IMR-90 (cell line): ENCODE data around the gene FRMPD4. TPM values are rescaled to one million over a fixed set of nuclear protein-coding genes. Genes with fewer than 3 reads are reported as not detected.

Experiments used
- ATAC-seq: fragments of 200-7000 bp; cut with Tn5 transposase; 2 replicates; pipeline ENCODE4 v1.9.1; 2020; ENCODE audit warnings: low read depth, mild to moderate bottlenecking, moderate library complexity
- BruUV-seq: library from RNA; stranded (reverse); fragments of 400-500 nt; replicated peaks from 2 replicates; lab custom pipeline; 2021; lab: Mats Ljungman, UMichigan
- CTCF ChIA-PET: fragments of 300-600 bp; formaldehyde crosslinking; extraction: SDS; loops from one replicate; lab custom pipeline; 2021; ENCODE audit warnings: antibody characterized with exemption; lab: Yijun Ruan, JAX
- POLR2A ChIA-PET: fragments of 300-600 bp; sonication (Branson Sonifier 250); formaldehyde crosslinking; loops from one replicate; lab custom pipeline; 2022; ENCODE audit warnings: antibody characterized with exemption; ENCODE audit not compliant: unreplicated experiment; lab: Charles Lee
- DNase-seq: peaks from one replicate; pipeline ENCODE4 v3.0.0; 2013
- H2AFZ ChIP-seq: replicated peaks from 2 replicates; pipeline ENCODE3; 2013; ENCODE audit warnings: low read length, mild to moderate bottlenecking; ENCODE audit not compliant: poor library complexity
- H2AK5ac ChIP-seq: 2 replicates; pipeline ENCODE4 v1.6.1; 2013; ENCODE audit warnings: low read depth, low read length, inconsistent platforms
- H2AK9ac ChIP-seq: replicated peaks from 2 replicates; pipeline ENCODE3; 2013; ENCODE audit warnings: mild to moderate bottlenecking, low read depth, low read length, moderate library complexity; ENCODE audit not compliant: poor library complexity
- H2BK120ac ChIP-seq: 2 replicates; pipeline ENCODE4 v1.6.1; 2013; ENCODE audit warnings: low read depth, low read length, inconsistent platforms
- H2BK15ac ChIP-seq: 3 replicates; pipeline ENCODE4 v1.6.1; 2013; ENCODE audit warnings: low read depth, low read length, inconsistent platforms
- H2BK20ac ChIP-seq: 2 replicates; pipeline ENCODE4 v1.6.1; 2013; ENCODE audit warnings: low read depth, mild to moderate bottlenecking, inconsistent platforms, low read length, moderate library complexity
- H2BK5ac ChIP-seq: 2 replicates; pipeline ENCODE4 v1.6.1; 2013; ENCODE audit warnings: mild to moderate bottlenecking, low read depth, low read length, inconsistent platforms; ENCODE audit not compliant: poor library complexity, severe bottlenecking
- H3K14ac ChIP-seq: replicated peaks from 2 replicates; pipeline ENCODE4 v1.6.1; 2013; ENCODE audit warnings: low read depth, low read length, inconsistent platforms
- H3K18ac ChIP-seq: 2 replicates; pipeline ENCODE4 v1.6.1; 2013; ENCODE audit warnings: low read depth, low read length, control low read depth
- H3K23ac ChIP-seq: 2 replicates; pipeline ENCODE4 v1.6.1; 2013; ENCODE audit warnings: low read depth, low read length, inconsistent platforms
- H3K27ac ChIP-seq: 2 replicates; pipeline ENCODE4 v1.5.1; 2013; ENCODE audit warnings: mild to moderate bottlenecking, control low read depth, low read length; ENCODE audit not compliant: insufficient read depth
- H3K27me3 ChIP-seq: 2 replicates; pipeline ENCODE4 v1.6.1; 2013; ENCODE audit warnings: low read length; ENCODE audit not compliant: control insufficient read depth, insufficient read depth
- H3K36me3 ChIP-seq: 2 replicates; pipeline ENCODE4 v1.6.1; 2013; ENCODE audit warnings: low read length, mixed read lengths; ENCODE audit not compliant: control insufficient read depth, insufficient read depth
- H3K4ac ChIP-seq: 2 replicates; pipeline ENCODE4 v1.6.1; 2013; ENCODE audit warnings: low read depth, low read length, inconsistent platforms
- H3K4me1 ChIP-seq: 2 replicates; pipeline ENCODE4 v1.6.1; 2013; ENCODE audit warnings: low read length, mixed read lengths; ENCODE audit not compliant: control insufficient read depth, insufficient read depth
- H3K4me2 ChIP-seq: 2 replicates; pipeline ENCODE4 v1.6.1; 2013; ENCODE audit warnings: low read depth, mild to moderate bottlenecking, control low read depth, low read length, moderate library complexity
- H3K4me3 ChIP-seq: 2 replicates; pipeline ENCODE4 v1.5.1; 2013; ENCODE audit warnings: low read depth, mild to moderate bottlenecking, control low read depth, low read length, moderate library complexity; ENCODE audit not compliant: insufficient read depth
- H3K56ac ChIP-seq: 2 replicates; pipeline ENCODE4 v1.6.1; 2013; ENCODE audit warnings: low read length, inconsistent platforms; ENCODE audit not compliant: insufficient read depth; ENCODE audit errors: extremely low read depth
- H3K79me1 ChIP-seq, 2 experiments: 2 replicates each; pipeline ENCODE4 v1.6.1; 2013; ENCODE audit warnings: low read length in 2 of 2, inconsistent platforms in 1 of 2, low read depth in 1 of 2
- H3K9ac ChIP-seq: 2 replicates; pipeline ENCODE4 v1.6.1; 2013; ENCODE audit warnings: low read depth, low read length, control low read depth
- H3K9me1 ChIP-seq: 2 replicates; pipeline ENCODE4 v1.6.1; 2013; ENCODE audit warnings: low read length, inconsistent platforms; ENCODE audit not compliant: insufficient read depth
- H3K9me3 ChIP-seq: 2 replicates; pipeline ENCODE4 v1.6.1; 2013; ENCODE audit warnings: low read length; ENCODE audit not compliant: control insufficient read depth, insufficient read depth
- H4K20me1 ChIP-seq: 2 replicates; pipeline ENCODE4 v1.6.1; 2013; ENCODE audit warnings: low read length, inconsistent platforms; ENCODE audit not compliant: insufficient read depth
- H4K5ac ChIP-seq: 2 replicates; pipeline ENCODE4 v1.6.1; 2013; ENCODE audit warnings: mild to moderate bottlenecking, low read depth, low read length, control low read depth
- H4K8ac ChIP-seq, 2 experiments: 2 replicates each; pipeline ENCODE4 v1.6.1; 2013; ENCODE audit warnings: low read depth in 2 of 2, low read length in 2 of 2, control low read depth in 1 of 2, inconsistent platforms in 1 of 2
- H4K91ac ChIP-seq: 2 replicates; pipeline ENCODE4 v1.6.1; 2013; ENCODE audit warnings: low read depth, low read length, inconsistent platforms; ENCODE audit not compliant: insufficient read depth
- BHLHE40 ChIP-seq: fragments of 150-350 bp; IDR thresholded peaks from 2 replicates; pipeline ENCODE4 v1.6.1; 2016; ENCODE audit warnings: mild to moderate bottlenecking, low read depth, low read length
- CEBPB ChIP-seq: IDR thresholded peaks from 2 replicates; pipeline ENCODE4 v1.6.1; 2012; ENCODE audit warnings: low read depth, low read length, improper control_type of control experiment
- CHD1 ChIP-seq: IDR thresholded peaks from 2 replicates; pipeline ENCODE4 v1.6.1; 2012; ENCODE audit warnings: low read depth, low read length, improper control_type of control experiment
- FOS ChIP-seq: fragments of 150-350 bp; IDR thresholded peaks from 2 replicates; pipeline ENCODE4 v1.6.1; 2016; ENCODE audit warnings: low read depth, low read length
- MAFK ChIP-seq: IDR thresholded peaks from 2 replicates; pipeline ENCODE4 v1.6.1; 2012; ENCODE audit warnings: low read depth, low read length, improper control_type of control experiment
- MAZ ChIP-seq: IDR thresholded peaks from 2 replicates; pipeline ENCODE4 v1.6.1; 2012; ENCODE audit warnings: low read depth, mild to moderate bottlenecking, low read length, improper control_type of control experiment, moderate library complexity, borderline replicate concordance
- MXI1 ChIP-seq: IDR thresholded peaks from 2 replicates; pipeline ENCODE4 v1.6.1; 2012; ENCODE audit warnings: low read depth, mild to moderate bottlenecking, low read length, moderate library complexity, borderline replicate concordance
- NFE2L2 ChIP-seq: fragments of 150-350 bp; IDR thresholded peaks from 2 replicates; pipeline ENCODE4 v1.6.1; 2016; ENCODE audit warnings: low read depth, mild to moderate bottlenecking, low read length
- POLR2A ChIP-seq: IDR thresholded peaks from 2 replicates; pipeline ENCODE4 v1.6.1; 2012; ENCODE audit warnings: mild to moderate bottlenecking, low read depth, low read length
- RAD21 ChIP-seq: IDR thresholded peaks from 2 replicates; pipeline ENCODE4 v1.6.1; 2012; ENCODE audit warnings: low read length, improper control_type of control experiment
- RCOR1 ChIP-seq: IDR thresholded peaks from 2 replicates; pipeline ENCODE4 v1.6.1; 2012; ENCODE audit warnings: mild to moderate bottlenecking, low read length, improper control_type of control experiment; ENCODE audit not compliant: insufficient replicate concordance
- RFX5 ChIP-seq: IDR thresholded peaks from 2 replicates; pipeline ENCODE4 v1.8.0; 2012; ENCODE audit warnings: low read depth, mild to moderate bottlenecking, low read length, moderate library complexity
- SMC3 ChIP-seq: fragments of 150-350 bp; IDR thresholded peaks from 2 replicates; pipeline ENCODE4 v1.6.1; 2016; ENCODE audit warnings: low read depth, mild to moderate bottlenecking, antibody characterized with exemption, low read length, moderate library complexity
- WGBS, 2 experiments: methylation state at CpG; one replicate each; pipeline versions ENCODE4 v1.1.5 to v1.1.7; 2013; ENCODE audit warnings: missing lambda C conversion rate in 2 of 2; ENCODE audit not compliant: insufficient read length in 1 of 2; ENCODE audit errors: extremely low coverage in 2 of 2; 5-methylcytosine and 5-hydroxymethylcytosine counted together
- dilution Hi-C: fragments of 300-500 bp; cut with HindIII; formaldehyde crosslinking; loops from one replicate; pipeline ENCODE4 v1.14.3; 2018; ENCODE audit warnings: low sequenced_read_pairs; ENCODE audit not compliant: unreplicated experiment
- in situ Hi-C: fragments of 300-500 bp; cut with MboI; formaldehyde crosslinking; loops from 3 replicates; pipeline ENCODE4 v1.14.3; 2019; ENCODE audit warnings: low sequenced_read_pairs, inconsistent platforms, mixed read lengths
- intact Hi-C: fragments of 100-400 bp; cut with micrococcal nuclease; formaldehyde crosslinking; loops from 2 replicates; pipeline ENCODE4 v1.10.0; 2022
- polyA plus RNA-seq, 3 experiments: library from polyadenylated mRNA; depleted of rRNA; stranded (reverse); fragments of >200 nt; gene quantifications; 2 replicates each; pipeline ENCODE4 v1.2.3, GENCODE V29; 2012; ENCODE audit warnings: low replicate concordance in 1 of 3
- total RNA-seq: library from RNA; depleted of rRNA; stranded (reverse); fragments of >200 nt; gene quantifications from 2 replicates; pipeline ENCODE4 v1.2.3, GENCODE V29; 2012
- TF ChIP-seq, protein P1 (sequence below): fragments of 150-350 bp; IDR thresholded peaks from 2 replicates; pipeline ENCODE4 v1.6.1; 2016; ENCODE audit warnings: low read depth, mild to moderate bottlenecking, low read length, moderate library complexity, borderline replicate concordance
- TF ChIP-seq, protein P2 (sequence below): fragments of 150-350 bp; IDR thresholded peaks from 2 replicates; pipeline ENCODE4 v1.6.1; 2017; ENCODE audit warnings: mild to moderate bottlenecking, antibody characterized with exemption, low read length, low read depth
- TF ChIP-seq, protein P3 (sequence below): conservative IDR thresholded peaks from 2 replicates; pipeline ENCODE4 v1.5.1; 2012; ENCODE audit warnings: mild to moderate bottlenecking, low read depth, low read length, improper control_type of control experiment

Gene FRMPD4
- total and polyA plus RNA-seq, 2 of the 4 experiments (the other 2 are of a cell fraction): 0.53 to 1.1 TPM

DNA sequence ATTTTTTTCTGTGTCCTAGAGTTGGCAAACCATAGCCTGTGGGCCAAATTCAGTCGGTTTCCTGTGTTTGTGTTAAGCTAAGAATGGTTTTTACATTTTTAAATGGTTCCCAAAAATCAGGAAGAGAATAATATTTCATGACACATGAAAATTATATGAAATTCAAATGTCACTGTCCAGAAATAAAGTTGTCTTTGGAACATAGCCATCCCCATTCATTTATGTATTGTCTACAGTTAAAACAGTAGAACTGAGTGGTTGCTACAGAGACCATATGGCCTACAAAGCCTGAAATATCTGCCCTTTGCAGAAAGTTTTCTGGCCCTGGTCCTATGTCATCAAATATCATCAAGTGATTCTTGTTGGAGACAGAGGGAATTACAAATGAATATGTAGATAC lies 15.5 kb downstream of the FRMPD4 start:
- intact Hi-C loops: no loop called here
- no CpG with 5 or more reads among the region's 1 CpG for WGBS, 2 experiments

More for the DNA sequence above, 15.5 kb downstream of the FRMPD4 start:
- ChIA-PET CTCF (no interaction called here), POLR2A (no interaction called here)
- in situ Hi-C loops: no loop called here
- Histone ChIP-seq H2BK15ac (no peak overlapping the region), H4K8ac (no peak overlapping the region), H4K5ac (no peak overlapping the region), H2AFZ (no peak overlapping the region), H2BK20ac (no peak overlapping the region), H3K9ac (no peak overlapping the region), H2AK5ac (no peak overlapping the region), H2AK9ac (no peak overlapping the region), H3K9me3 (no peaks in the 10 kb centered on the region), H3K4me3 (no peak overlapping the region), H3K4ac (no peak overlapping the region), H3K79me1 (no peaks in the 10 kb centered on the region), H3K27me3 (no peaks in the 10 kb centered on the region), H4K20me1 (no peaks in the 10 kb centered on the region), H3K23ac (no peak overlapping the region), H3K4me2 (no peak overlapping the region), H3K9me1 (no peaks in the 10 kb centered on the region), H2BK120ac (no peak overlapping the region), H2BK5ac (no peak overlapping the region), H3K36me3 (no peaks in the 10 kb centered on the region), H3K18ac (no peak overlapping the region), H3K27ac (no peak overlapping the region), H4K91ac (no peak overlapping the region), H3K56ac (no peak overlapping the region), H3K14ac (no peak overlapping the region), H3K4me1 (peaks cover 2% of the 10 kb centered on the region; the same call in 1 of the 2 replicates)
- ATAC-seq: no peak
- BruUV-seq: no TSS peak
- DNase-seq: peak; percentile 34
- TF ChIP-seq CEBPB (no peak), CHD1 (no peak), NFE2L2 (no peak), BHLHE40 (no peak), POLR2A (no peak), MAFK (no peak), FOS (no peak), RAD21 (no peak), SMC3 (no peak), RFX5 (no peak), MXI1 (no peak), RCOR1 (no peak), MAZ (no peak)
- TF ChIP-seq, protein P1, sequence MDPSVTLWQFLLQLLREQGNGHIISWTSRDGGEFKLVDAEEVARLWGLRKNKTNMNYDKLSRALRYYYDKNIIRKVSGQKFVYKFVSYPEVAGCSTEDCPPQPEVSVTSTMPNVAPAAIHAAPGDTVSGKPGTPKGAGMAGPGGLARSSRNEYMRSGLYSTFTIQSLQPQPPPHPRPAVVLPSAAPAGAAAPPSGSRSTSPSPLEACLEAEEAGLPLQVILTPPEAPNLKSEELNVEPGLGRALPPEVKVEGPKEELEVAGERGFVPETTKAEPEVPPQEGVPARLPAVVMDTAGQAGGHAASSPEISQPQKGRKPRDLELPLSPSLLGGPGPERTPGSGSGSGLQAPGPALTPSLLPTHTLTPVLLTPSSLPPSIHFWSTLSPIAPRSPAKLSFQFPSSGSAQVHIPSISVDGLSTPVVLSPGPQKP: no peak
- TF ChIP-seq, protein P2, sequence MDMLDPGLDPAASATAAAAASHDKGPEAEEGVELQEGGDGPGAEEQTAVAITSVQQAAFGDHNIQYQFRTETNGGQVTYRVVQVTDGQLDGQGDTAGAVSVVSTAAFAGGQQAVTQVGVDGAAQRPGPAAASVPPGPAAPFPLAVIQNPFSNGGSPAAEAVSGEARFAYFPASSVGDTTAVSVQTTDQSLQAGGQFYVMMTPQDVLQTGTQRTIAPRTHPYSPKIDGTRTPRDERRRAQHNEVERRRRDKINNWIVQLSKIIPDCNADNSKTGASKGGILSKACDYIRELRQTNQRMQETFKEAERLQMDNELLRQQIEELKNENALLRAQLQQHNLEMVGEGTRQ: no peak
- TF ChIP-seq, protein P3, sequence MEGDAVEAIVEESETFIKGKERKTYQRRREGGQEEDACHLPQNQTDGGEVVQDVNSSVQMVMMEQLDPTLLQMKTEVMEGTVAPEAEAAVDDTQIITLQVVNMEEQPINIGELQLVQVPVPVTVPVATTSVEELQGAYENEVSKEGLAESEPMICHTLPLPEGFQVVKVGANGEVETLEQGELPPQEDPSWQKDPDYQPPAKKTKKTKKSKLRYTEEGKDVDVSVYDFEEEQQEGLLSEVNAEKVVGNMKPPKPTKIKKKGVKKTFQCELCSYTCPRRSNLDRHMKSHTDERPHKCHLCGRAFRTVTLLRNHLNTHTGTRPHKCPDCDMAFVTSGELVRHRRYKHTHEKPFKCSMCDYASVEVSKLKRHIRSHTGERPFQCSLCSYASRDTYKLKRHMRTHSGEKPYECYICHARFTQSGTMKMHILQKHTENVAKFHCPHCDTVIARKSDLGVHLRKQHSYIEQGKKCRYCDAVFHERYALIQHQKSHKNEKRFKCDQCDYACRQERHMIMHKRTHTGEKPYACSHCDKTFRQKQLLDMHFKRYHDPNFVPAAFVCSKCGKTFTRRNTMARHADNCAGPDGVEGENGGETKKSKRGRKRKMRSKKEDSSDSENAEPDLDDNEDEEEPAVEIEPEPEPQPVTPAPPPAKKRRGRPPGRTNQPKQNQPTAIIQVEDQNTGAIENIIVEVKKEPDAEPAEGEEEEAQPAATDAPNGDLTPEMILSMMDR: no peak
- dilution Hi-C loops: no loop called here
